ENCODE results near the gene KNTC1.
"Not testable (repeated sequence)": the region's sequence is repeated elsewhere in the genome, so short reads cannot be mapped to it uniquely, and the experiment has no call there.

The KNTC1 gene

GRCh38 chr12:122569288-122569687 is 42.2 kb downstream of the KNTC1 start:
- DNase-seq: no peak

GRCh38 chr12:122570006-122570405 is 43.0 kb downstream of the KNTC1 start:
- DNase-seq: peak; percentile 62

- DNase-seq: no peak
Observed at GRCh38 chr12:122571821-122572220, 44.8 kb downstream of the KNTC1 start.

GRCh38 chr12:122583294-122583693 is 56.2 kb downstream of the KNTC1 start:
- DNase-seq: not testable (repeated sequence)

- DNase-seq: no peak
Observed at GRCh38 chr12:122584177-122584863, 57.3 kb downstream of the KNTC1 start.

GRCh38 chr12:122590990-122591389 is 63.9 kb downstream of the KNTC1 start:
- no peak for DNase-seq

- not testable (repeated sequence) for DNase-seq
Observed at GRCh38 chr12:122591966-122592365, 64.9 kb downstream of the KNTC1 start.

- DNase-seq: not testable (repeated sequence)
Observed at GRCh38 chr12:122592543-122592942, 65.5 kb downstream of the KNTC1 start.

- DNase-seq: no peak
Observed at GRCh38 chr12:122593910-122594309, 66.9 kb downstream of the KNTC1 start.

GRCh38 chr12:122596838-122597237 is 69.8 kb downstream of the KNTC1 start:
- DNase-seq: no peak

- DNase-seq: no peak
Observed at GRCh38 chr12:122602456-122602855, 75.4 kb downstream of the KNTC1 start.

- no peak for DNase-seq
Observed at GRCh38 chr12:122604993-122605392, 77.9 kb downstream of the KNTC1 start.

GRCh38 chr12:122609732-122610131 is 82.7 kb downstream of the KNTC1 start:
- DNase-seq: no peak

GRCh38 chr12:122610207-122610606 is 83.2 kb downstream of the KNTC1 start:
- no peak for DNase-seq

GRCh38 chr12:122610911-122611310 is 83.9 kb downstream of the KNTC1 start:
- DNase-seq: no peak

- DNase-seq: no peak
Observed at GRCh38 chr12:122614839-122615238, 87.8 kb downstream of the KNTC1 start.

GRCh38 chr12:122615780-122616179 is 88.7 kb downstream of the KNTC1 start:
- no peak for DNase-seq

GRCh38 chr12:122635471-122635870 is 108.4 kb downstream of the KNTC1 start:
- DNase-seq: no peak

GRCh38 chr12:122643207-122643805 is 116.3 kb downstream of the KNTC1 start:
- DNase-seq: no peak

GRCh38 chr12:122646517-122647217 is 119.6 kb downstream of the KNTC1 start:
- DNase-seq: peak; percentile 89

GRCh38 chr12:122651520-122652224 is 124.6 kb downstream of the KNTC1 start:
- DNase-seq: no peak

GRCh38 chr12:122653291-122653690 is 126.2 kb downstream of the KNTC1 start:
- not testable (repeated sequence) for DNase-seq

GRCh38 chr12:122656298-122656697 is 129.2 kb downstream of the KNTC1 start:
- no peak for DNase-seq
